OCI-LY3 (cell line): ENCODE results near the gene IGLL1.

Source experiments
- H2AFZ ChIP-seq: fragments of 200-600, 300-600 bp; shearing (Covaris generic); 2 replicates; pipeline ENCODE4 v1.6.0; 2014; ENCODE audit warnings: antibody characterized with exemption, low read depth, low read length
- H3K27ac ChIP-seq: fragments of 200-600, 300-600 bp; sonication (generic); 2 replicates; pipeline ENCODE4 v1.5.1; 2014; ENCODE audit warnings: mild to moderate bottlenecking, low read length, moderate library complexity, mixed read lengths
- H3K27me3 ChIP-seq: fragments of 200-600, 300-600 bp; sonication (generic); 2 replicates; pipeline ENCODE4 v1.6.1; 2014; ENCODE audit warnings: low read depth, low read length, mixed read lengths
- H3K36me3 ChIP-seq: fragments of 200-600, 300-600 bp; sonication (generic); replicated peaks from 2 replicates; pipeline ENCODE3; 2014; ENCODE audit warnings: low read depth, low read length, mixed read lengths
- H3K4me1 ChIP-seq: fragments of 300-600, 200-600 bp; sonication (generic); 2 replicates; pipeline ENCODE4 v1.6.1; 2014; ENCODE audit warnings: low read length, mixed read lengths
- H3K4me2 ChIP-seq: fragments of 200-600, 300-600 bp; sonication (generic); 2 replicates; pipeline ENCODE4 v1.6.1; 2014; ENCODE audit warnings: low read length, mixed read lengths
- H3K4me3 ChIP-seq: fragments of 300-600, 200-600 bp; sonication (generic); 2 replicates; pipeline ENCODE4 v1.5.1; 2014; ENCODE audit warnings: antibody characterized with exemption, mild to moderate bottlenecking, low read length, moderate library complexity
- H3K79me2 ChIP-seq: fragments of 300-600, 200-600 bp; shearing (Covaris generic); 2 replicates; pipeline ENCODE4 v1.6.1; 2014; ENCODE audit warnings: mild to moderate bottlenecking, low read length, mixed read lengths
- H3K9ac ChIP-seq: fragments of 300-600, 200-600 bp; shearing (Covaris generic); 2 replicates; pipeline ENCODE4 v1.6.0; 2014; ENCODE audit warnings: mild to moderate bottlenecking, low read length, moderate library complexity
- H3K9me3 ChIP-seq: fragments of 200-600, 300-600 bp; shearing (Covaris generic); 2 replicates; pipeline ENCODE4 v1.6.1; 2014; ENCODE audit warnings: low read length, mixed read lengths; ENCODE audit not compliant: insufficient read depth
- H4K20me1 ChIP-seq: fragments of 200-600, 300-600 bp; sonication (generic); 2 replicates; pipeline ENCODE4 v1.6.1; 2016; ENCODE audit warnings: low read length, mixed read lengths; ENCODE audit not compliant: insufficient read depth
- EZH2phosphoT487 ChIP-seq: fragments of 200-600 bp; shearing (Covaris generic); IDR thresholded peaks from 2 replicates; pipeline ENCODE4 v1.6.1; 2018; ENCODE audit warnings: antibody characterized with exemption, mixed run types, low read depth
- TF ChIP-seq, protein P1 (sequence below): fragments of 200-600, 300-600 bp; sonication (generic); IDR thresholded peaks from 2 replicates; pipeline ENCODE4 v1.5.1; 2014; ENCODE audit warnings: antibody characterized with exemption, low read length, low read depth

The IGLL1 gene

GRCh38 chr22:23530766-23531282 is 49.3 kb downstream of the IGLL1 start:
- no peak overlapping the region for H3K27ac ChIP-seq
- peaks cover 18% of the 10 kb centered on the region for H3K4me1 ChIP-seq
- H3K36me3 ChIP-seq, result no peaks in the 10 kb centered on the region
- no peak overlapping the region for H2AFZ ChIP-seq
- H3K4me3 ChIP-seq, result no peak overlapping the region
- TF ChIP-seq, protein P1, sequence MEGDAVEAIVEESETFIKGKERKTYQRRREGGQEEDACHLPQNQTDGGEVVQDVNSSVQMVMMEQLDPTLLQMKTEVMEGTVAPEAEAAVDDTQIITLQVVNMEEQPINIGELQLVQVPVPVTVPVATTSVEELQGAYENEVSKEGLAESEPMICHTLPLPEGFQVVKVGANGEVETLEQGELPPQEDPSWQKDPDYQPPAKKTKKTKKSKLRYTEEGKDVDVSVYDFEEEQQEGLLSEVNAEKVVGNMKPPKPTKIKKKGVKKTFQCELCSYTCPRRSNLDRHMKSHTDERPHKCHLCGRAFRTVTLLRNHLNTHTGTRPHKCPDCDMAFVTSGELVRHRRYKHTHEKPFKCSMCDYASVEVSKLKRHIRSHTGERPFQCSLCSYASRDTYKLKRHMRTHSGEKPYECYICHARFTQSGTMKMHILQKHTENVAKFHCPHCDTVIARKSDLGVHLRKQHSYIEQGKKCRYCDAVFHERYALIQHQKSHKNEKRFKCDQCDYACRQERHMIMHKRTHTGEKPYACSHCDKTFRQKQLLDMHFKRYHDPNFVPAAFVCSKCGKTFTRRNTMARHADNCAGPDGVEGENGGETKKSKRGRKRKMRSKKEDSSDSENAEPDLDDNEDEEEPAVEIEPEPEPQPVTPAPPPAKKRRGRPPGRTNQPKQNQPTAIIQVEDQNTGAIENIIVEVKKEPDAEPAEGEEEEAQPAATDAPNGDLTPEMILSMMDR, result no peak
- no peak for TF ChIP-seq EZH2phosphoT487
- H4K20me1 ChIP-seq, result no peaks in the 10 kb centered on the region
- no peaks in the 10 kb centered on the region for H3K79me2 ChIP-seq
- peaks cover 17% of the 10 kb centered on the region for H3K27me3 ChIP-seq
- no peak overlapping the region for H3K9ac ChIP-seq
- no peak overlapping the region for H3K4me2 ChIP-seq
- no peaks in the 10 kb centered on the region for H3K9me3 ChIP-seq

- Histone ChIP-seq H2AFZ (no peak overlapping the region), H3K79me2 (no peaks in the 10 kb centered on the region), H3K27me3 (peaks cover 17% of the 10 kb centered on the region), H3K9me3 (no peaks in the 10 kb centered on the region), H3K9ac (no peak overlapping the region), H3K4me3 (no peak overlapping the region), H3K27ac (no peak overlapping the region), H4K20me1 (no peaks in the 10 kb centered on the region), H3K4me2 (no peak overlapping the region), H3K4me1 (peaks cover 10% of the 10 kb centered on the region), H3K36me3 (no peaks in the 10 kb centered on the region)
- TF ChIP-seq, protein P1, result no peak
- TF ChIP-seq EZH2phosphoT487, result no peak
Measured at GRCh38 chr22:23530106-23530505, 50.0 kb downstream of the IGLL1 start.

DNA sequence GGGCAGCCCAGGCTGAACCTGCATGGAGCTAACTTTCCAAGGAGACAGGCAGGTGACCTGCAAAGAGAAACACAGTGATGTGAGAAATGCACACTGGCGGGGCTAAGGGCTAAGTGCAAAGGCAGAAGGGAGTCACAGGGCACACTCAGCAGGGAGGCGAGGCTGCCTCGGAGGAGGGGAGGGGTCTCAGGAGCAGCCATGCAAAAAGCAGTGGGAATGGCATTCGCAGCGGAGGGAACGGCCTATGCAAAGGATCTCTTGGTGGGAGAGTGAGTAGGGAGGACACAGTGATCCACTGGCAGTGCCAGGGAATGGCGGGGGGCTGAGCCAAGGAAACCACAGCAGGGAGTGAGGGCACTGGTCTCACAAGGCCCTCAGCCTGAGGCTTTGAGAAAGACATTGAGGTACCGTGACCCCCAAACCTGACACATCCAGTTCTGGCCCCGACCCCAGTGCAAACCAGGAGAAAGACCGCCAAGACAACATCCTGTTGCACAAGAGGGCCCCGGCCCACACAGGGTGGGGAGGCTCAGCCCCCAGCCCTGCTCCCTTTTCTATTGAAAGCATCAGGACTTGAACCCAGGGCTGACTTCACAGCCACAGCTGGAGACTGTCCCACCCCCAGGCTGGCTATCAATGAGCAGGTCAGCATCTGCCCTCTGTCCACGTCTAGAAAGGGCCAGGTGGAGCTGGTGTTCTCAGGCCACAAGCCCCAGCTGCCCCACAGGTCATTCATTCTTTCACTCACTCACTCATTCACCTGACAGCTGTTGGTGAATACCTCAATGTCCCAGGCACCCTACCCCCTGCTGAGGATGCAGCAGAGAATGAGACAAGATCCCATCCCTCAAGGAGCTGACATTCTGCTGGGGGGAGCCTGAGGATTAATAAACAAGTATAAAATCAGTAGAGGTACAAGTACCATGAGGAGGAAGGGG is 50.7 kb downstream of the IGLL1 start:
- no peak for TF ChIP-seq EZH2phosphoT487
- TF ChIP-seq, protein P1, result no peak
- Histone ChIP-seq H3K9ac (no peak overlapping the region), H3K79me2 (no peaks in the 10 kb centered on the region), H4K20me1 (no peaks in the 10 kb centered on the region), H3K27ac (no peak overlapping the region), H3K4me2 (no peak overlapping the region), H3K9me3 (no peaks in the 10 kb centered on the region), H3K36me3 (no peaks in the 10 kb centered on the region), H3K4me1 (peaks cover 9% of the 10 kb centered on the region), H2AFZ (no peak overlapping the region), H3K4me3 (no peak overlapping the region), H3K27me3 (peaks cover 17% of the 10 kb centered on the region)

DNA sequence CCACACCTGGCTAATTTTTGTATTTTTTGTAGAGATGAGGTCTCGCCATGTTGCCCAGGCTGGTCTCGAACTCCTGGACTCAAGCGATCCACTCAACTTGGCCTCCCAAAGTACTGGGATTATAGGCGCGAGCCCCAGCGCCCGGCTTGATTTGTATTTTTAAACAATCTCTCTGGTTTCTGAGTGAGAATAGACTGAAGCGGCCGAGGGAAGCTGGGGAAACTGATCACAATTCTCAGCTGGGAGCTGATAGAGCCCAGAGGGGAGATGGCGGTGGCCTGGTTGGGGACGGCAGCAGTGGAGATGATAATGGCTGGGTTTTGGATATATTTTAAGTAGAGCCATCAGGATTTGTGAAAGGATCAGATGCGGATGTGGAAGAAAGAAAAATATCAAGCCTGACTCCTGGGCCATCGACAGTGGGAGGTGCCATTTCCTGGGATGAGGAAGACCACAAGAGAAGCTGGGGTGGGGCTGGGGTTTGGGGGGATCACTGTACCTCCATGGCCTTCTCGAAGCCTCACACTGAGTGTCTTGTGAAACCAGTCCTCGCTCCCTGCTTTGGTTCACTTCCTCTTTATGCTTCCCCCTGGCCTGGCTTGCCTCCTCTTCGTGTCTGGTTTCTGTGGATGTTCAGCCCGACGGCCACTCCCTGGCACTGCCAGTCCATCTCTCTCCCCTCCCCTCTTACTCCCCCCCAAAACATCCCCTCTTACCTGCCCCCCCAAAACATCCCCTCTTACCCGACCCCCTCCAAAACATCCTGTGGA is 51.9 kb downstream of the IGLL1 start:
- Histone ChIP-seq H3K4me3 (no peak overlapping the region), H3K9ac (no peak overlapping the region), H3K27me3 (peaks cover 17% of the 10 kb centered on the region), H2AFZ (no peak overlapping the region), H3K4me1 (peaks cover 9% of the 10 kb centered on the region), H3K4me2 (no peak overlapping the region), H4K20me1 (no peaks in the 10 kb centered on the region), H3K27ac (no peak overlapping the region), H3K36me3 (no peaks in the 10 kb centered on the region), H3K9me3 (no peaks in the 10 kb centered on the region), H3K79me2 (no peaks in the 10 kb centered on the region)
- no peak for TF ChIP-seq EZH2phosphoT487
- TF ChIP-seq, protein P1, result no peak
